GM21390 (cell line): ENCODE data around the gene HAUS3.
A peak's percentile ranks its signal among the peaks of the same experiment; 100 is the strongest.

Source experiments
- ATAC-seq: cut with Tn5 transposase; IDR thresholded peaks from one replicate; pipeline ENCODE4 v1.9.1; 2021; ENCODE audit not compliant: unreplicated experiment

Gene HAUS3, protein sequence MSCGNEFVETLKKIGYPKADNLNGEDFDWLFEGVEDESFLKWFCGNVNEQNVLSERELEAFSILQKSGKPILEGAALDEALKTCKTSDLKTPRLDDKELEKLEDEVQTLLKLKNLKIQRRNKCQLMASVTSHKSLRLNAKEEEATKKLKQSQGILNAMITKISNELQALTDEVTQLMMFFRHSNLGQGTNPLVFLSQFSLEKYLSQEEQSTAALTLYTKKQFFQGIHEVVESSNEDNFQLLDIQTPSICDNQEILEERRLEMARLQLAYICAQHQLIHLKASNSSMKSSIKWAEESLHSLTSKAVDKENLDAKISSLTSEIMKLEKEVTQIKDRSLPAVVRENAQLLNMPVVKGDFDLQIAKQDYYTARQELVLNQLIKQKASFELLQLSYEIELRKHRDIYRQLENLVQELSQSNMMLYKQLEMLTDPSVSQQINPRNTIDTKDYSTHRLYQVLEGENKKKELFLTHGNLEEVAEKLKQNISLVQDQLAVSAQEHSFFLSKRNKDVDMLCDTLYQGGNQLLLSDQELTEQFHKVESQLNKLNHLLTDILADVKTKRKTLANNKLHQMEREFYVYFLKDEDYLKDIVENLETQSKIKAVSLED

DNA sequence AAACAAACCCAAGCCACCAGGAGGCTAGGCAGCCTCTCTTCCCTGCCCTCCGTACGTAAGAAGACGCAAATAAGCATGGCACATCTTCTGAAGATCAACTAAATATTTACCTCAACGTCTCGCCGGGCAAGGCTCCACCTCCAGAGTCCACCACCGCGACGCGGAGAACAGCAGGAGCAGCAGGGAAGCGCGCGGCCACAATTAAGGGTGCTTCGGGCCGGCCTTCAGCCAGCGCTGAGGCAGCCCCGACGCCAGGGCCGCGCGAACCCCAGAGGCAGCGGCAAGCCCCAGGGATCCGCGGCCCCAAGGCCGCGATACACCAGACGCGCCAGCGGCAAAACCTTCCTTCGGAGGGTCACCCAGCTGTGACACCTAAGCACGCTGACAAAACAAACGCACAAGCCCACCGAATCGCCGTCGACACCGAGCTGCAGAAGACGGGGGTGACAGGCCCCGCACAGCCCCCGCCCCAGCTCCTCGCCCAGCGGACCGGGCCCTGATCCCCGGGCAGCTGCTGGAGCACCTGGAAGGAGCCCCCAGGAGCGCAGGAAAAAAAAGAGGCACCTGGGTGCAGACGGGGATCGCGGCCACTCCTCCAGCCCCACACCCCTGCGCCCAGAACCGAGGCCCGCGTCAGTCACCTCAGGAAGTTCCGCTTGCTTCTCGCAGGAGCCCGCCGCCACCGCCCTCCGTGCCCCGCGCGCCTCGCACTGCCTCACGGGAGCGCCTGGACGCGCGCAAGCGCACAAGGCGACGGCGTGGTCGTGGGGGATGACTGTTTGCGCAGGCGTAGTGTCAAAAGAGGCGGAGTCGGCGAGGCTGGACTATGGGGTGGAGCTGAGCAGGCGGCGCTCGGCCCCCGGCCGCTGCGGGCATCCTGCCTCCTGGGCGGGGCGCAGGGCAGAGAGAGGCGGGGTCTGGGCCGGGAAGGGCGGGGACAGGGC lies at the start of gene HAUS3, which contains the start of gene POLN:
Gene HAUS3 (minus strand): TSS at position 712 of the 944 bp plus-strand sequence. CDS start 1,175 bp downstream, outside the sequence.
Gene POLN (minus strand): TSS at position 712 of the 944 bp plus-strand sequence. CDS start 12,890 bp downstream, outside the sequence.
- ATAC-seq = peak; percentile 83

DNA sequence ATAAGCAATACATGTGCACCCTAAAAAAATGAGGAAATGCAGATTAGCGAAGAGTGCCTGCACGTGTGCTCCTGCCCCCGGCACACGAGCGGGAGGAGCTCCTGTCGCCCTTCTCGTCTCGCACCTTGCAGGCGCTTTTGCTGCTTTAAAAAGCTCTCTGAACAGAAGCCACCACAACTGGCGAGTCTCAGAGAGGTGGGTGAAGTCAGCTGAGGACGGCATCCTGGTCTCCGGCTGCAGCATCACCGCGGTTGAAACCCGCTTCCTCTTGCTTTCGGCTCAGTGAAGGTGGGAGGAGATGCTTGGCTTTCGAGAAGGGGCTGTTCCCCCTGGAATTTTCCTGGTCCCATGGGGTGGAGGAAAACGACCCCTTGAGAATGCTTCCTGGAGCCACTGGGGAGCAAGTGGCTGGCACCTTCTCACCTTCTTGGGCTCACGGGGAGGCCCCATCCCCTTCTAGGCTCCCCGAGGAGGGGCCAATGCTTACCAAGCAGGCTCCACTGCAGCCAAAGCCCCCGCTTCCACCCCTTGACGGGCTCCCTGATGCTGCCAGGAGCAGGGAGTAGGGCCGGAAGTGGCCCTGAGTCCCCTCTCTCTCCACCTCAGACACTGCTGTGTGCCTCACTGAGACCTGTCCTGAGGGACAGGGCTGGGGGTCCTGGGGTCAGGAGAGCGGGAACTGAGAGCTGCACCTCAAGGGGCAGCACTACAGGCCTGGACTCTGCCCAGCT lies 49.2 kb upstream of the HAUS3 start:
- ATAC-seq = no peak

DNA sequence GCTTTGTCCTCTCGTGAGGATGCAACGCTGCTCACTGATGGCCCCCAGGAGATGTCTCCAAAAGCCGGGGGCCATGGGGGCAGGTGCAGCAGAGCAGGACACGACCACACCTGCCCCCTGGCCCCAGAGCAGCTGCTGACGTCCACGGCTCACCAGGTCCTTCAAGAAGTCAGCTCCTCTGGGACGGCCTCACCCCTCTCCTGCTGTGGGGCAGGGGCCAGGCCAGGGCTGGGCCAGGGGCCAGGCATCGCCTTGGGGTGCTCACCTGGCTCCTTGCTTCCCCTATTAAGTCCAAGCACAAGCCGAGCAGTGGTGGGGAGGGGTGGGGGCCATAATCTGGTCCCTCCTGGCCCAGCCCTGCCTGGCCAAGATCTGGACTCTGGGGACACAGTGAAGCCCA lies 48.6 kb upstream of the HAUS3 start:
- no peak for ATAC-seq

DNA sequence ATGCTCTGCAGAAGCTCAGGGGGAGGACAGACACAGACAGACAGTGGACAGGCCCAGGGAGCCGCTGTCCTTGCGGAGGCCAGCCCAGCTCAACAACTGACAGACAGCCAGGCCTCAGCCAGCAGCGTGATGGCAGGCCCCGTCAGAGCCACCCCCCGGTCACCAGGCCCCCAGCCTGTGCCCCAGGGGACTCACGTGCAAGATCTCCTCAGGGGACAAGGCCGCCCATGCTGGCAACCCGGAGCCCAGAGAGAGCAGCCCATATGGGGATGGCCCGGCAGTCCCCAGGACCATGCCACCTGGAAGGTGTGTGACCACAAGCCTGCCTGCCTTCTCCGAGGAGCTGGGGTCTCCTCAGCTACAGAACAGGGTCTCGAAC lies 48.0 kb upstream of the HAUS3 start:
- no peak for ATAC-seq

DNA sequence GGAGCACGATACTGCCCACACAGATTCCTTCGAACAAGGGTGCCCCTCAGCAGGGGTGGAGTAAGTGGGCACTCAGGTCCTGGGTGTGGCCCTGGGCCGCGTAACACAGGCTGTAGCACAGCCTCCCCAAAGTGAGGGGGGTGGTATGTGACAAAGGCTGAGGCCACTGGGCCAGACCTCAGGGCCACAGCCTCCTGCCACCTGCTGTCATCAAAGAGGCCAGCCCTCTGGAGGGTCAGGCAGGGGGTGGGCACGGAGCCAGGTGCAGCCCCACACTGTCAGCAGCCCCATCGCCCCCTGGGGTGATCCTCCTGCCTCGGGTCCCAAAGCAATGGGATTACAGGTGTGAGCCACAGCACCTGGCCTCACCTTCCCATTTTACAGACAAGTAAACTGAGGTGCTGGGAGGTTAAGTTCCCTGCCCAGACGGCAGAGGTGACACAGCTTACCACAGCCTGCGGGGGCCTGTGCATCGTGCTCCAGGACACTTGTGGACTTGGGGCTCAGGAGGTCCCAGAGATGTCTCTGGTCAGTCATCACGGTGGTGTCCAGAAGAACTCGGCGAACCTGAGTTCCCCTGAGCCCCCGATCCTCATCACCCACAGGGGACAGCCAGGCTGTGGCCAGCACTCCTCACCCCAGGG lies 47.5 kb upstream of the HAUS3 start:
- ATAC-seq = no peak

DNA sequence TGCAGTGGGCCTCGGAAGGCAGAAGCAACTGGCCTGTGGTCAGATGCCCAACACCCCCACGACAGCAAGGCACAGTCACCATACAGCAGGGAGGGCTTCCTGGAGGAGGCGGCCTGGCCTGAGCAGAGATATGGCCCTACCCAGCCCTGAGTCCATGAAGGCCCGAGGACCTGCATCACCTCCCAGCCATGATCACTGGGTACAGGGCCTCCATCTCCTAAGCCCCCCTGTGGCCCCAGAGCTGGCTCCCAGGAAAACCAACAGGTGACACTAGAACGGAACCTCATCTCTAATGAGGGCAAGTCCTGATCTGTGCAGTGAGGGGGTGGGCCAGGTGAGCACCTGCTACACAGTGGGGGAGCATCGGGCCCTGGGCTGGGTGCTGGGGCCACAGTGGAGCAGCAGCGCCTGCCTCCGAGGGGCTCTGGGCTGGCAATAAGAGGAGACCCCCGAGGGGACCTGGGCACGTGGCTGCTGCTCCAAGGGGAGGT lies 46.2 kb upstream of the HAUS3 start:
- no peak for ATAC-seq

DNA sequence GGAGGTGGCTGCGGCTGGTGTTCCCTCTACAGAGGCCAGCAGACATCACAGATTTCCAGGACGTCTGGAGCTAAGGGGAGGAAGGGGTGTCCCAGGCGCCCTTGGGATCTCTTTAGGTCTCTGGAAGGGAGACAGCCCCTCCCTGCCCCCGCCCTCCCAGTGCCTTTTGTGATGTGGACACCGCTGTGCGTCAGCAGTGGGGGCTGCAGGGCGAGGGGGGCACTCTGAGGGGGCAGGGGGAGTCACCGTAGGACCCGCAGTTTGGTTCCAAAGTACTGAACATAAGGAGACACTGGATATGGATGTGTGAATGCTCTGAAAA lies 45.6 kb upstream of the HAUS3 start:
- no peak for ATAC-seq

DNA sequence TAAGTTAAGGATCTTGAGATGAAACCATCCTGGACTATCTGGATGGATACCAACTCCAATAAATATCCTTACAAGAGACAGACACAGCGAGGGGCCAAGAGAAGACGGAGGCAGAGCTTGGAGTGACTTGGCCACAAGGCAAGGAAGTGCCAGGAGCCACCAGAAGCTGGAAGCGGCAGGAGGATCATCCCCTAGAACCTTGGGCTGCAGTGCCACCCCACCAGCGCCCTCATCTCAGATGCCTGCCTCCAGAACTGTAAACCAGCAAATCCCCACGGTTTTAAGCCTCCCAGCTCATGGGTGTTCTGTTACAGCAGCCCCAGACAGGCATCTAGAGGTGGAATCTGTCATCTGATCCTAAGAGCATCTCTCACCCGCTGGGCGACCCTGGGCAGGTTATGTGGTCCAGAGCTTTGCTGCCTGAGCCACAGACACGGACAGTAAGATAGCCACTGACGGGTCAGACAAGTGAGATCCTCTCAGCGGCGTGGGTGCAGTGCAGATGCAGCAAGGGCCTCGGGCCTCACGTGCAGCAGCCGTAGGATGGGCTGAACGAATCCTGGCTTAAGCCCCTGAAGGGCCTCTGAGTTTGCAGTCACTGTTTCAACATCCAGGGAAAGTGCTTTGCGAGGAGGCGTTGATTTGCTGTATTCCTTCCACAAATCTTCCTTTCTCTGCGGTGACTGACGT lies 45.1 kb upstream of the HAUS3 start:
- no peak for ATAC-seq

DNA sequence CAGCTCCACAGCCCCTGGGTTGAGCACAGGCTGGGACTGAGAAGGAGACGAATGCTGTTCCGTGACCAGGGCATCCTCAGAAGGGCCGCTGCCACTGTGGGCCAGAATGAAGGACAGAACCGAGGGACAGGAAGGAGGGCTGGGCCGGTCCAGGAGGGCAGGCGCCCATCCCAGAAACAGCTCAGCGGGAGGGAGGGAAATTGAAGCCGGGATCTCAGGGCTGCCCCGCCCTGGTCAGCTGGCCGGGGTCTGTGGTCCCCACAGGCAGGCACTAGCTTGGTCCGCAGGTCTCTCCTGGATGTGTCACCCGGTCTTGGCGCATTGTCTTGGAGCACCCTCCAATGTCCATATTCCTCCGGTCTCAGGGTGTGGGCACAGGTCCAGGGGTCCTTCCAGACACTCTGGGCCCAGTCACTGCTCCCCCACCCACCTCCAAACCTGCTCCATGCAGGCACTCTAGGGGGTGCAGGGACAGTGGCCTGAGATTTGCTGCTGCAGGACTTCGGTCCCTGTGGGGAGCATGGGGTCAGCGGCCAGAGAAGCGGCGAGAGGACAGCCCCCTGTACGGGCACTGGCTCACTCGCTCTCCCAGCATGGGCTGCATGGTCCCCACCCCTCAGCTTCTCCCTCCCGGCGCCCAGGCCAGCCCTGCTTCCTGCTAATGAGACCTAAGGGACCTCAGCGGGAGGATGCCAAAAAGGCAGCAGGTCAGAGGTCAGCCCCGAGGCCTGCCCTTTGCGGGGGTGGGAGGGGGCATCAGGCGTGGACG lies 43.9 kb upstream of the HAUS3 start:
- no peak for ATAC-seq

DNA sequence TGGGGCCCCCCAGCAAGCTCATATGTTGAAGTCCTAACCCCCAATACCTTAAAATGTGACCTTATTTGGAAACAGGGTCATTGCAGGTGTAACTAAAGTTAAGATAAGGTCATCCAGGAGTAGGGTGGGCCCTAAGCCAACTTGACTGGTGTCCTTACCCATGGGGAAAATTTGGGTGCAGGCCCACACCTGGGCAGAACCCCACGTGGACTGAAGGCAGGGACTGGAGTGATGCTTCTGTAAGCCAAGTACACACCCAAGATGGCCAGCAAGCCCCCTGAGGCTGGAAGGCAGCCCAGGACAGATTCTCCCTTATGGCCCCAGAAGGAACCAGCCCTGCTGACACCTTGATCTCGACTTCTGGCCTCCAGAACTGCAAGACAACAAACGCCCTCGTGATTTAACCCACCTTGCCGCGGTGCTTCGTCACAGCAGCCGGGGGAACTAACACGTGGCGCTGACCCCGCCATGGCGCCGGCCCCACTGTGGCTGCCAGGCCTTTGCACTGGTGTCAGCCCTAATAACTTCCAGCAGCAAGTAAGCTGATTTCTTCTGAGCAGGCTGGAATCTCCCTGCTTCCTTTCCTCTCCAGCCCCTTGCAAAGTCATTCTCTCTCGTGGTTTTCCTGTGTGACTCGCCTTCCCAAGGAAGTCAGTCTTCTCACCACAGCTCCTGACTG lies 43.2 kb upstream of the HAUS3 start:
- no peak for ATAC-seq

DNA sequence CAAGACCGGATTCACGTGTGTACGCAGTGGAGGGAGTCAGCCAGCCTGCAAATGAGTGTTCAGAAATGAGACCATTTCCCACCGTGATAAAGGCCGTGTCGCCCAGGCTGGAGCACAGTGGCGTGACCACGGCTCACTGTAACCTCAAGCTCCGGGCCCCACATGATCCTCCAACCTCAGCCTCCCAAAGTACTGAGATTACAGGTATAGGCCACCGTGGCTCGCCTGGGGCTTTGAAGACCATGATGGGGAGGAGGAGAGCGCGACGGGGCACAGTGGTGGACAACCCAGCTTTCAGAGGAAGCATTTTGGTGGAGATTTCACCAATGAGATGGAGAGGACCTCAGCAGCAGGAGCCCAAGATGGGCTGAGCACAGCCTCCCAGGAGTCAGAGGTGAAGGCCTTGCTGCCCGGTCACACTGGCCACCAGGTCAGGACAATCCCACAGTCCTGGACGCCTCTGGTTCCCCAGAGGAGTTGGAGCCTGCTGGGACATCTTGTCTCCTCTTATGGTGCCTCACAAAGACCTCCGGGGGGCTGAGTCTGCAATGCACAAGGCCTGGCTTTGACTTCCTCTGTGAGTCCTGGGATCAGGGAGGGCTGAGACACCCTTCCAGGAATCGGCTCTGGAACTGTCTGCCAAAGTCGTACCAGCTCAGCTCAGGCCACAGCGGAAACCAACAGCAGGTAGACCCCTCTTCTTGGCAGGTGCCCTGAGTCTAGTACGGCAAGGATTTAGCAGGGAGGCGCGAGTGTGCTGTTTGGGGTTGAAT lies 42.4 kb upstream of the HAUS3 start:
- ATAC-seq = no peak

DNA sequence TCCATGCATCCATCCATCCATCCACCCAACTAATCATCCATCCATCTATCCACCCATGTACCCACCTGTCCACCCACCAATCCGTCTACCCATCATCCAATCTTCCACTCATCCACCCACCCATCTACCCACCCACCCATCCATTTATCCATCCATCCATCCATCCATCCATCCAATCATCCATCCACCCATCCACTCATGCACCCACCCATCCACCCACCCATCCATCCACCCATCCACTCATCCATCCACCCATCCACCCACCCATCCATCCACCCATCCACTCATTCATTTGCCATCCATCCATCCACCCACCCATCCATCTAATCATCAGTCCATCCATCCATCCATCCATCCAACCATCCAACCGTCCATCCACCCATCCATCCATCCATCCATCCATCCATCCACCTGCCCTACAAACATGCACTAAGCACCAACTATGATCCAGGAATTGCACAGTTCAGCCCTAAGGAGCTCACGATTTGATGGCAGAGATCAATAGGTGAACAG lies 41.3 kb upstream of the HAUS3 start:
- no peak for ATAC-seq

DNA sequence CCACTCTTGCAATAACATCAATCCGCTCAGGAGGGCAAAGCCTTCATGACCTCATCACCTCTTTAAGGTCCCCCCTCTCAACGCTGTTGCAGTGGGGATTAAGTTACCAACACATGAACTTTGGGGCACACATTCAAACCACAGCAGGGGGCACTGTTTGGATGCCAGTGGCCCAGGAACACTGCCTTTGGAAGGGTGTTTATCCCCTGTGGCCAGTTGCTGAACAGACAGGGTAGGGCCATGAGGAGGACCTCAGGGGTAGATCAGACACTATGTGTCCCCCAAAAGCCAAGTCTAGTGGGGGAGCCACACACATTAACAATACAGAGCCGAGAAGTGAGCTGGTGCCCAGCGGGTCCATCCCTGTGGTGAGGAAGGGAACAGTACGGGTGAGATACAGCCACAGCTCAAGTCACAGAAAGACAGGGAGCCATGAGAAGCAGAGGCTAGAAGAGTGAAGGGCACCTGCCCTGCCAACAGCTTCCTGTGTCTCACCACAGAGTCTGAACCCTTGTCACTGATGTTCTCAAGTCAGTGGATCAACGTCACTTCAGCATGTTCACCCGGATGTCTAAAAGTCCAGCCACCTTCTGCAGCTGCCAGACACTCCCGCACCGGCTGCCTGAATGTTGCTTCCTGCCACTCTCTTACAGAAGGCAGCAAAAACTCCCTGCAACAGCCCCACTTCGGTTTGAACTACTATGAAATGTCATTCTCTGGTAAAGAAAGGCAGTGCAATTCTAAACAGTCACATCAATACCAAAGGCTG lies 39.8 kb upstream of the HAUS3 start:
- ATAC-seq = peak; percentile 63

DNA sequence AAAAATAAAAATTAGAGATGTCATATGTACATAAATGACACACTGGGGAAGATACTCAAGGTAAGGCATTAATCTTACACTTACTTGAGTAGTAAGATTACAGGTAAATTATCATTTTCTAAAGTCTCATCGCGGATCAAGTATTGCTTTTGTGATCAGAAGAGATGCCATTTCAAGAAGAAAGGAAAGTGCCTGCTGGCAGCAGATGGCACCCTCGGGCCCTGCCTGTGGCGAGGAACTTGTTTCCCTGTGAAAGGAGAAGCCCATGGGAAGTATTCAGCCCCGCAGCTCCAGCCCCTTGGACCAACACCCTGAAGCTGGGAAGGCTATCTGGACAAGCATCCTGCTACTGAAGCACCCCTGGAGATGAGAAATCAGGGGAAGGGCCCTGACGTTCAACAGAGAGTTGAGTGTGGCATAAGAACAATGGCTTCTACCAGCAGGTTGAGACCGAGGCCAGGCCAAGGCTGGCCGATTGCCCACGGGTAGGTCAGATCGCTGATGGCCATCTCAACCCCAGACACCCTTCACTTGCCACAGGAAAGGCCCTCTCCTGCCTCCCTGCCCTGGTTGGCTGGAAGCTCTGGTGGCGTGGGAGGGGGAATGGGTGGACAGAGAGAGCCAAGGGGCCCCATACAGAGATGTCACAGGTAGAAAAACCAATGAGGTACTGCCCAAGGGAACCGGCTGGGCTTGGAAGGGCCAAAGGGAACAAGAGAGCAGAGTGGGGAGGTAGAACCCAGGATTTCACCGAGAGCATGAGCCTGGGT lies 38.8 kb upstream of the HAUS3 start:
- no peak for ATAC-seq

DNA sequence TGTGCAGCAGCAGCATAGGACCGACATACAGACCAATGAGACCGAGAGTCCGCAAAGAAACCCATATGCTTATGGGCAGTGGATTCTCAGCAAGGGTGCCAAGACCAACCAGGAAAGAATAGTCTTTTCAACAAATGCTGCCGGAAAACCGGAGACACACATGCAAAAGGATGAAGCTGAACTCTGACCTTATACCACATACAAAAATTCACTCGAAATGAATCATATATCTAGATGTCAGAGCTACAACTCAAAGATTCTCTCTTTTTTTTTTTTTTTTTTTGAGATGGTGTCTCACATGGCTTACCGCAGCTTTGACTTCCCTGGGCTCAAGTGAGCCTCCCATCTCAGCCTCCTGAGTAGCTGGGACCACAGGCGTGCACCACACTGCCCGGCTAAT lies 36.0 kb upstream of the HAUS3 start:
- ATAC-seq = no peak
